ENCODE data around the gene PHOSPHO2.

PHOSPHO2 gene

GRCh38 chr2:169667583-169667982, 26.7 kb upstream of the PHOSPHO2 start (continued):
- TF ChIP-seq PRDM2 (tag by site-specific recombination; IDR thresholded peaks at IDR 0.05; ENCODE audit: borderline replicate concordance): no peak
- no peak for TF ChIP-seq ZXDB (tag by site-specific recombination; IDR thresholded peaks at IDR 0.05)
- TF ChIP-seq ZNF302 (tag by site-specific recombination; IDR thresholded peaks at IDR 0.05; ENCODE audit: low read depth): no peak
- no peak for TF ChIP-seq ZNF350 (tag by site-specific recombination; IDR thresholded peaks at IDR 0.05)
- TF ChIP-seq OVOL3 (tag by site-specific recombination; IDR thresholded peaks at IDR 0.05): no peak
- TF ChIP-seq PBX3 (CRISPR knock-in tag; IDR thresholded peaks at IDR 0.05): no peak
- no peak for TF ChIP-seq KLF1 (tag by site-specific recombination; IDR thresholded peaks at IDR 0.05)
- no peak for TF ChIP-seq ZNF610 (tag by site-specific recombination; IDR thresholded peaks at IDR 0.05; ENCODE audit: borderline replicate concordance)
- TF ChIP-seq ZNF843 (tag by site-specific recombination; IDR thresholded peaks at IDR 0.05): no peak
- no peak for TF ChIP-seq ZNF792 (tag by site-specific recombination; IDR thresholded peaks at IDR 0.05)

GRCh38 chr2:169670215-169670651, 24.0 kb upstream of the PHOSPHO2 start:
- ChIA-PET POLR2A (no interaction called here), CTCF (interaction anchor here (0.6 kb wide), 3 partner anchors 8 to 162 kb away, joined by 4 to 5 read pairs (median 5); no protein-coding TSS in a partner anchor)
- Histone ChIP-seq H3K27ac (ENCODE audit: extremely low read depth, low read depth, low read length) (no peak overlapping the region), H3K4me3 (ENCODE audit: low read depth, low read length) (no peak overlapping the region), H3K36me3 (ENCODE audit: control insufficient read depth in 2 of 2, insufficient read depth in 1 of 2, low read length in 2 of 2) (no peaks in the 10 kb centered on the region), H3K4me1 (ENCODE audit: control insufficient read depth, insufficient read depth, low read length) (no peaks in the 10 kb centered on the region), H3K9me3 (ENCODE audit: control insufficient read depth, insufficient read depth, low read depth, low read length) (no peaks in the 10 kb centered on the region)
- TF ChIP-seq KLF1 (tag by site-specific recombination; IDR thresholded peaks at IDR 0.05) (no peak), ZNF621 (tag by site-specific recombination; IDR thresholded peaks at IDR 0.05) (no peak), ZNF623 (tag by site-specific recombination; IDR thresholded peaks at IDR 0.05) (no peak), SCRT2 (tag by site-specific recombination; IDR thresholded peaks at IDR 0.05) (no peak), ZNF280C (tag by site-specific recombination; IDR thresholded peaks at IDR 0.05) (no peak), ZNF174 (tag by site-specific recombination; IDR thresholded peaks at IDR 0.05) (no peak), ZNF629 (tag by site-specific recombination; IDR thresholded peaks at IDR 0.05) (no peak), ELK4 (IDR thresholded peaks at IDR 0.05; ENCODE audit: borderline replicate concordance, low read depth, low read length) (no peak), GLIS1 (tag by site-specific recombination; IDR thresholded peaks at IDR 0.05) (no peak), ZNF830 (tag by site-specific recombination; IDR thresholded peaks at IDR 0.05; ENCODE audit: low read depth) (no peak), ZFP41 (tag by site-specific recombination; IDR thresholded peaks at IDR 0.05; ENCODE audit: borderline replicate concordance) (no peak), ZNF354C (tag by site-specific recombination; IDR thresholded peaks at IDR 0.05; ENCODE audit: borderline replicate concordance, low read depth) (no peak), ZBTB17 (tag by site-specific recombination; IDR thresholded peaks at IDR 0.05) (no peak)

Data from HEK293 (cell line).